ENCODE measurements around the gene CLEC19A. TPM values are rescaled to one million over a fixed set of nuclear protein-coding genes. Genes with fewer than 3 reads are reported as not detected.

The CLEC19A gene
- total RNA-seq, 1 donor from 2014 or later: not detected

GRCh38 chr16:19265380-19265930, 20.1 kb upstream of the CLEC19A start:
- no peak for DNase-seq (ENCODE audit: low read depth)
- TF ChIP-seq, protein P1, sequence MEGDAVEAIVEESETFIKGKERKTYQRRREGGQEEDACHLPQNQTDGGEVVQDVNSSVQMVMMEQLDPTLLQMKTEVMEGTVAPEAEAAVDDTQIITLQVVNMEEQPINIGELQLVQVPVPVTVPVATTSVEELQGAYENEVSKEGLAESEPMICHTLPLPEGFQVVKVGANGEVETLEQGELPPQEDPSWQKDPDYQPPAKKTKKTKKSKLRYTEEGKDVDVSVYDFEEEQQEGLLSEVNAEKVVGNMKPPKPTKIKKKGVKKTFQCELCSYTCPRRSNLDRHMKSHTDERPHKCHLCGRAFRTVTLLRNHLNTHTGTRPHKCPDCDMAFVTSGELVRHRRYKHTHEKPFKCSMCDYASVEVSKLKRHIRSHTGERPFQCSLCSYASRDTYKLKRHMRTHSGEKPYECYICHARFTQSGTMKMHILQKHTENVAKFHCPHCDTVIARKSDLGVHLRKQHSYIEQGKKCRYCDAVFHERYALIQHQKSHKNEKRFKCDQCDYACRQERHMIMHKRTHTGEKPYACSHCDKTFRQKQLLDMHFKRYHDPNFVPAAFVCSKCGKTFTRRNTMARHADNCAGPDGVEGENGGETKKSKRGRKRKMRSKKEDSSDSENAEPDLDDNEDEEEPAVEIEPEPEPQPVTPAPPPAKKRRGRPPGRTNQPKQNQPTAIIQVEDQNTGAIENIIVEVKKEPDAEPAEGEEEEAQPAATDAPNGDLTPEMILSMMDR (conservative IDR thresholded peaks at IDR 0.05; ENCODE audit: low read depth, low read length): no peak
- no peak overlapping the region for H3K4me3 ChIP-seq (ENCODE audit: low read depth, low read length)

- no peak overlapping the region for H3K4me3 ChIP-seq (ENCODE audit: low read depth, low read length)
- DNase-seq (ENCODE audit: low read depth): no peak
- TF ChIP-seq, protein P1 (conservative IDR thresholded peaks at IDR 0.05; ENCODE audit: low read depth, low read length): no peak
Measured at GRCh38 chr16:19266774-19267173, 18.8 kb upstream of the CLEC19A start.

- no peak overlapping the region for H3K4me3 ChIP-seq (ENCODE audit: low read depth, low read length)
Measured at GRCh38 chr16:19269098-19269497, 16.4 kb upstream of the CLEC19A start.

GRCh38 chr16:19274165-19274797, 11.2 kb upstream of the CLEC19A start:
- DNase-seq (ENCODE audit: low read depth): no peak
- TF ChIP-seq, protein P1 (conservative IDR thresholded peaks at IDR 0.05; ENCODE audit: low read depth, low read length): no peak
- no peak overlapping the region for H3K4me3 ChIP-seq (ENCODE audit: low read depth, low read length)

More at GRCh38 chr16:19269098-19269497, 16.4 kb upstream of the CLEC19A start:
- TF ChIP-seq, protein P1 (conservative IDR thresholded peaks at IDR 0.05; ENCODE audit: low read depth, low read length): no peak
- DNase-seq (ENCODE audit: low read depth): no peak

DNA sequence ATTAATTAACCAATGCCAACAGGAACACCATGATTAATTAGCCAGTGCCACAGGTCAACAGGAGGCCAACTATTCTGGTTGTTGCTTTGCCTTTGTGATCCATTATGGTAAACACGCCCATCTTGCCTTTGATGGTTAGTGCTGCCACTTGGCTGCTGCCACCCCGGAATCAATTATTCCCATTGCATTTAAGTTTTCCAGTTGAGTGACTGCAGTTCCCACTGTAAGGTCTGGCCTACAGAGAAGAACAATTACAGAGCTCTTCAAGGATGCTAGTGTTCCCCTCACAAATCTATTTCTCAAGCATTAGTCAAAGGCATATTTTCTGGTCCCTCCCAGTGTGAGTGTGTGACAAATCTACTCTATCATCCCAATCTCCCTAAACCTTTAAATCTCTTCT, 7.1 kb upstream of the CLEC19A start:
- TF ChIP-seq, protein P1 (conservative IDR thresholded peaks at IDR 0.05; ENCODE audit: low read depth, low read length): no peak
- no peak for DNase-seq (ENCODE audit: low read depth)
- H3K4me3 ChIP-seq (ENCODE audit: low read depth, low read length): no peak overlapping the region

DNA sequence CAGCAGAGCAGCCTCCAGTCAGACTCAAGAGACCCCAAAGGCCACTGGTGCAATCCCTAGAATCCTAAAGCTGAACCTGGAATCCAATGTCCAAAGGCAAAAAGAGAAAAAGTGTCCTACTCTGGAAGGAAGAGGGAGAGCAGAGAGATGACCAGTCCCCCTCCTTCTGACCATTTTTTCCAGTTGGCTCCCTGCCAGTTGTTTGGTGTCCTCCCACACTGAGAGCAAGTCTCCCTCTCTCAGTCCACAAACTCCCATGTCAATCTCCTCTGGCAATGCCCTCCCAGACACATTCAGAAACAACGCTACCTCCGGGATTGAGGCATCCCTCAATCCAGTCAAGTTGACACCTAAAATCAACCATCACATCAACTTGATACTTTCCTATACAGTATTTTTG, 4.3 kb upstream of the CLEC19A start:
- H3K4me3 ChIP-seq (ENCODE audit: low read depth, low read length): no peak overlapping the region
- DNase-seq (ENCODE audit: low read depth): no peak
- TF ChIP-seq, protein P1 (conservative IDR thresholded peaks at IDR 0.05; ENCODE audit: low read depth, low read length): no peak

GRCh38 chr16:19282101-19282500, 3.4 kb upstream of the CLEC19A start:
- H3K4me3 ChIP-seq (ENCODE audit: low read depth, low read length): no peak overlapping the region
- TF ChIP-seq, protein P1 (conservative IDR thresholded peaks at IDR 0.05; ENCODE audit: low read depth, low read length): no peak
- DNase-seq (ENCODE audit: low read depth): no peak
